CD14-positive monocyte (primary cell): ENCODE measurements around the gene MAP4K3. TPM values are rescaled to one million over a fixed set of nuclear protein-coding genes. Genes with fewer than 3 reads are reported as not detected.

Experiments used
- DNase-seq, 3 donors: peaks; one replicate each; pipeline ENCODE4 v3.0.0-alpha.2; 2011 to 2022
- H2AFZ ChIP-seq: 2 replicates; pipeline ENCODE4 v1.6.0; 2012; ENCODE audit warnings: mild to moderate bottlenecking, low read depth, low read length, inconsistent platforms; ENCODE audit not compliant: insufficient read depth, poor library complexity, severe bottlenecking
- H3K27ac ChIP-seq, 2 donors: 1 replicate in 1 of 2; 2 replicates in 1 of 2; pipeline ENCODE4 v1.5.1; 2012 to 2013; ENCODE audit warnings: low read length in 2 of 2, control low read depth in 1 of 2, inconsistent platforms in 1 of 2, low read depth in 1 of 2, mild to moderate bottlenecking in 1 of 2
- H3K27me3 ChIP-seq, 2 donors: one replicate each; pipeline versions ENCODE4 v1.6.0 to v1.6.1; 2011 to 2013; ENCODE audit warnings: low read length in 2 of 2; ENCODE audit not compliant: control insufficient read depth in 2 of 2, insufficient read depth in 2 of 2
- H3K36me3 ChIP-seq, 2 donors: replicated peaks in 1 of 2; 1 replicate in 1 of 2; 2 replicates in 1 of 2; pipeline versions ENCODE4 v1.5.1 to v1.6.1; 2012 to 2013; ENCODE audit warnings: low read length in 2 of 2, control low read depth in 1 of 2, inconsistent platforms in 1 of 2, mild to moderate bottlenecking in 1 of 2; ENCODE audit not compliant: insufficient read depth in 2 of 2, control insufficient read depth in 1 of 2
- H3K4me1 ChIP-seq, 2 donors: 1 replicate in 1 of 2; 2 replicates in 1 of 2; pipeline versions ENCODE4 v1.5.1 to v1.6.1; 2012 to 2013; ENCODE audit warnings: low read length in 2 of 2, control low read depth in 1 of 2, inconsistent platforms in 1 of 2, mild to moderate bottlenecking in 1 of 2, moderate library complexity in 1 of 2; ENCODE audit not compliant: insufficient read depth in 2 of 2, control insufficient read depth in 1 of 2
- H3K4me2 ChIP-seq: replicated peaks from 2 replicates; pipeline ENCODE3; 2012; ENCODE audit warnings: low read length, moderate library complexity, mild to moderate bottlenecking; ENCODE audit not compliant: poor library complexity, severe bottlenecking; ENCODE audit errors: extremely low read depth
- H3K4me3 ChIP-seq, 3 experiments: fragments of 200-600 bp in 1 of 3; sonication (generic) in 1 of 3; replicated peaks in 1 of 3; 1 replicate in 2 of 3; 2 replicates in 1 of 3; pipeline ENCODE4 v1.5.1; 2011 to 2013; ENCODE audit warnings: low read length in 3 of 3, mild to moderate bottlenecking in 3 of 3, control low read depth in 2 of 3, low read depth in 2 of 3, inconsistent platforms in 1 of 3, moderate library complexity in 1 of 3
- H3K79me2 ChIP-seq: 2 replicates; pipeline ENCODE4 v1.6.0; 2012; ENCODE audit warnings: mild to moderate bottlenecking, control low read depth, inconsistent platforms, low read length, moderate library complexity; ENCODE audit not compliant: insufficient read depth
- H3K9ac ChIP-seq: 2 replicates; pipeline ENCODE4 v1.6.0; 2017; ENCODE audit warnings: low read length, mild to moderate bottlenecking; ENCODE audit not compliant: insufficient read depth, poor library complexity, severe bottlenecking
- H3K9me3 ChIP-seq, 2 donors: replicated peaks in 1 of 2; 1 replicate in 1 of 2; 2 replicates in 1 of 2; pipeline versions ENCODE4 v1.5.1 to v1.6.1; 2012 to 2013; ENCODE audit warnings: low read length in 2 of 2, control low read depth in 1 of 2; ENCODE audit not compliant: control insufficient read depth in 1 of 2, insufficient read depth in 1 of 2
- H4K20me1 ChIP-seq: 2 replicates; pipeline ENCODE4 v1.6.0; 2012; ENCODE audit warnings: mild to moderate bottlenecking, low read length, control low read depth, moderate library complexity; ENCODE audit not compliant: insufficient read depth
- H3K27ac Mint-ChIP-seq, 7 donors: one replicate each; pipeline ENCODE4 v1.8.0; 2020; ENCODE audit warnings: mild to moderate bottlenecking in 7 of 7, mixed read lengths in 7 of 7, moderate library complexity in 6 of 7, inconsistent platforms in 2 of 7
- H3K27me3 Mint-ChIP-seq, 3 donors: one replicate each; pipeline ENCODE4 v1.8.0; 2021 to 2022; ENCODE audit warnings: low read depth in 3 of 3, mild to moderate bottlenecking in 3 of 3, mixed read lengths in 3 of 3, moderate library complexity in 3 of 3, inconsistent platforms in 1 of 3
- H3K36me3 Mint-ChIP-seq, 2 donors: one replicate each; pipeline ENCODE4 v1.8.0; 2020; ENCODE audit warnings: mixed read lengths in 2 of 2, inconsistent platforms in 1 of 2, mild to moderate bottlenecking in 1 of 2
- H3K4me1 Mint-ChIP-seq: one replicate; pipeline ENCODE4 v1.8.0; 2020; ENCODE audit warnings: mild to moderate bottlenecking, mixed read lengths
- H3K4me3 Mint-ChIP-seq, 2 donors: one replicate each; pipeline ENCODE4 v1.8.0; 2020; ENCODE audit warnings: mild to moderate bottlenecking in 2 of 2, mixed read lengths in 2 of 2, moderate library complexity in 1 of 2
- H3K9me3 Mint-ChIP-seq, 7 donors: one replicate each; pipeline ENCODE4 v1.8.0; 2020 to 2022; ENCODE audit warnings: mixed read lengths in 7 of 7, mild to moderate bottlenecking in 6 of 7, moderate library complexity in 6 of 7, inconsistent platforms in 2 of 7
- WGBS: methylation state at CpG from one replicate; pipeline ENCODE4 v1.1.5; 2013; ENCODE audit warnings: missing lambda C conversion rate; ENCODE audit not compliant: insufficient coverage; 5-methylcytosine and 5-hydroxymethylcytosine counted together
- intact Hi-C, 2 donors: fragments of 100-400 bp; cut with micrococcal nuclease; formaldehyde crosslinking; loops; one replicate each; pipeline versions ENCODE4 v1.15.0 to v1.15.1; 2023
- polyA plus RNA-seq, 3 donors: library from polyadenylated mRNA; depleted of rRNA in 1 of 3; unstranded in 2 of 3; stranded (reverse) in 1 of 3; fragments of 300-500 nt in 2 of 3; fragments of >200 nt in 1 of 3; fragmentation: Illumina TruSeq in 2 of 3; gene quantifications; 1 replicate in 2 of 3; 2 replicates in 1 of 3; pipeline ENCODE4 v1.2.3, GENCODE V29; 2012 to 2021
- TF ChIP-seq, protein P1 (sequence below): fragments of 200-600 bp; IDR thresholded peaks from one replicate; pipeline ENCODE4 v1.8.0; 2022; ENCODE audit warnings: antibody characterized with exemption, mild to moderate bottlenecking

Gene MAP4K3
- polyA plus RNA-seq, 3 donors, result 1.0 to 8.0 (median 4.0) TPM

DNA sequence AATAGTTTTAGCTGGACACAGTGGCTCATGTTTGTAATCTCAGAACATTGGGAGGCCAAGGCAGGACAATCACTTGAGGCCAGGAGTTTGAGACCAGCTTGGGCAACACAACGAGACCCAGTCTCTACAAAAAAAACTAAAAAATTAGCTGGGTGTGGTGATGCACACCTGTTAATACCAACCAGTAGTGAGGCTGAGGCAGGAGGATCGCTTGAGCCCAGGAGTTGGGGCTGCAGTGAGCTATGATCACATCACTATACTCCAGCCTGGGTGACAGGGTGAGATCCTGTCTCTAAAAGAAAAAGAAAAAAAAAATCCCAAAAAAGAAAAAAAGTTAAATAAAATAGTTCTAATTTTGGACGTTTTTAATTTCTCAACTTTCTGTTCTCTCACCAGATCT lies 68.7 kb downstream of the MAP4K3 start:
- Histone ChIP-seq H4K20me1 (no peaks in the 10 kb centered on the region), H3K4me2 (no peak overlapping the region), H3K4me1 (no peaks in the 10 kb centered on the region), H3K79me2 (no peaks in the 10 kb centered on the region), H3K36me3 (peaks cover 0 to 4% of the 10 kb centered on the region in 2 donors), H2AFZ (no peak overlapping the region), H3K27ac (no peak overlapping the region), H3K27me3 (no peaks in the 10 kb centered on the region), H3K4me3 (no peak overlapping the region), H3K9ac (no peak overlapping the region), H3K9me3 (peaks cover 0 to 4% of the 10 kb centered on the region in 2 donors)
- peaks cover 11 to 16% of the 10 kb centered on the region in 2 donors for H3K36me3 Mint-ChIP-seq
- peaks cover 0 to 1% (median 0%) of the 10 kb centered on the region in 3 donors for H3K27me3 Mint-ChIP-seq
- no peaks in the 10 kb centered on the region for H3K4me1 Mint-ChIP-seq
- peaks cover 3 to 9% (median 7%) of the 10 kb centered on the region in 7 donors for H3K9me3 Mint-ChIP-seq
- TF ChIP-seq, protein P1, sequence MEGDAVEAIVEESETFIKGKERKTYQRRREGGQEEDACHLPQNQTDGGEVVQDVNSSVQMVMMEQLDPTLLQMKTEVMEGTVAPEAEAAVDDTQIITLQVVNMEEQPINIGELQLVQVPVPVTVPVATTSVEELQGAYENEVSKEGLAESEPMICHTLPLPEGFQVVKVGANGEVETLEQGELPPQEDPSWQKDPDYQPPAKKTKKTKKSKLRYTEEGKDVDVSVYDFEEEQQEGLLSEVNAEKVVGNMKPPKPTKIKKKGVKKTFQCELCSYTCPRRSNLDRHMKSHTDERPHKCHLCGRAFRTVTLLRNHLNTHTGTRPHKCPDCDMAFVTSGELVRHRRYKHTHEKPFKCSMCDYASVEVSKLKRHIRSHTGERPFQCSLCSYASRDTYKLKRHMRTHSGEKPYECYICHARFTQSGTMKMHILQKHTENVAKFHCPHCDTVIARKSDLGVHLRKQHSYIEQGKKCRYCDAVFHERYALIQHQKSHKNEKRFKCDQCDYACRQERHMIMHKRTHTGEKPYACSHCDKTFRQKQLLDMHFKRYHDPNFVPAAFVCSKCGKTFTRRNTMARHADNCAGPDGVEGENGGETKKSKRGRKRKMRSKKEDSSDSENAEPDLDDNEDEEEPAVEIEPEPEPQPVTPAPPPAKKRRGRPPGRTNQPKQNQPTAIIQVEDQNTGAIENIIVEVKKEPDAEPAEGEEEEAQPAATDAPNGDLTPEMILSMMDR, result no peak
- WGBS, result no CpG with 5 or more reads among the region's 3 CpGs
- intact Hi-C loops, result no loop called here
- no peak for DNase-seq
- H3K4me3 Mint-ChIP-seq, result no peak overlapping the region
- H3K27ac Mint-ChIP-seq, result no peak overlapping the region

DNA sequence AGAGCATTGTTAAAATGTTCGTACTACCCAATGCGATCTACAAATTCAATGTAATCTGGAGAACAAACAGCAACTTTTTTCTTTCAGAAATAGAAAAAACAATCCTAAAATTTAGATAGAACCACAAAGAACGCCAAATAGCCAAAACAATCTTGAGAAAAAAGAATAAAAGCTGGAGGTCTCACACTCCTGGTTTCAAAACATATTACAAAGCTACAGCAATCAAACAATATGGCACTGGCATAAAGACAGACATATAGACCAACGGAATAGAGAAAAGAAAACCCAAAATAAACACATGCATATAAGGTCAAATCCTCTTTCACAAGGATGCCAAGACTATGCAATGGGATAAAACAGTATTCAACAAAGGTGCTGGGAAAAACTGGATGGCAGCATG lies 74.5 kb downstream of the MAP4K3 start:
- Mint-ChIP-seq H3K4me1 (no peaks in the 10 kb centered on the region), H3K4me3 (no peak overlapping the region), H3K27ac (no peak overlapping the region), H3K27me3 (no peaks in the 10 kb centered on the region), H3K9me3 (peaks cover 21 to 38% (median 34%) of the 10 kb centered on the region in 7 donors), H3K36me3 (peaks cover 17 to 19% of the 10 kb centered on the region in 2 donors)
- H3K4me1 ChIP-seq, result no peaks in the 10 kb centered on the region
- H3K9ac ChIP-seq, result no peak overlapping the region
- H2AFZ ChIP-seq, result no peak overlapping the region
- no peaks in the 10 kb centered on the region for H4K20me1 ChIP-seq
- no peak overlapping the region for H3K4me3 ChIP-seq
- intact Hi-C loops, result no loop called here
- no peak overlapping the region for H3K27ac ChIP-seq
- H3K4me2 ChIP-seq, result no peak overlapping the region
- no peaks in the 10 kb centered on the region for H3K27me3 ChIP-seq
- peaks cover 27 to 30% of the 10 kb centered on the region in 2 donors for H3K9me3 ChIP-seq
- TF ChIP-seq, protein P1, result no peak
- H3K79me2 ChIP-seq, result no peaks in the 10 kb centered on the region
- no CpG with 5 or more reads among the region's 4 CpGs for WGBS
- DNase-seq, result no peak
- H3K36me3 ChIP-seq, result peaks cover 0 to 19% of the 10 kb centered on the region in 2 donors
